Peyer's patch (tissue), 4 donors: ENCODE data around the gene OTUB1. TPM values are rescaled to one million over a fixed set of nuclear protein-coding genes. Genes with fewer than 3 reads are reported as not detected.
"Not testable (repeated sequence)": the region's sequence is repeated elsewhere in the genome, so short reads cannot be mapped to it uniquely, and the experiment has no call there.

ENCODE experiments used
- DNase-seq, 3 donors: peaks; one replicate each; pipeline ENCODE4 v3.0.0-alpha.2; 2017 to 2019
- H3K27ac ChIP-seq, 4 donors: fragments of 200-600 bp; sonication (generic); one replicate each; pipeline ENCODE4 v1.5.1; 2016 to 2019
- H3K27me3 ChIP-seq, 2 donors: fragments of 200-600 bp; sonication (generic); one replicate each; pipeline ENCODE4 v1.5.1; 2019
- H3K36me3 ChIP-seq, 3 donors: fragments of 200-600 bp; sonication (generic); one replicate each; pipeline ENCODE4 v1.5.1; 2016 to 2019
- H3K4me1 ChIP-seq, 4 donors: fragments of 200-600 bp; sonication (generic); one replicate each; pipeline ENCODE4 v1.5.1; 2016 to 2019
- H3K4me3 ChIP-seq, 4 donors: fragments of 200-600 bp; sonication (generic); 1 replicate in 3 of 4; 2 replicates in 1 of 4; pipeline ENCODE4 v1.5.1; 2016 to 2019; ENCODE audit warnings: mild to moderate bottlenecking in 1 of 4
- H3K9me3 ChIP-seq, 4 donors: fragments of 200-600 bp; sonication (generic); one replicate each; pipeline ENCODE4 v1.5.1; 2016 to 2019; ENCODE audit warnings: mild to moderate bottlenecking in 1 of 4
- CTCF ChIP-seq, 6 experiments: fragments of 450-650 bp in 4 of 6; fragments of 200-600 bp in 2 of 6; sonication (generic) in 1 of 6; IDR thresholded peaks; one replicate each; pipeline ENCODE4 v1.5.1; 2017 to 2019; ENCODE audit warnings: antibody characterized with exemption in 6 of 6, mild to moderate bottlenecking in 3 of 6, moderate library complexity in 1 of 6
- POLR2A ChIP-seq, 2 donors: fragments of 450-650 bp; IDR thresholded peaks; one replicate each; pipeline ENCODE4 v1.5.1; 2017; ENCODE audit warnings: antibody characterized with exemption in 2 of 2, mild to moderate bottlenecking in 2 of 2, moderate library complexity in 2 of 2
- small RNA-seq, 2 donors: library from RNA; depleted of rRNA; stranded (forward); fragments of <200 nt; gene quantifications; one replicate each; pipeline ENCODE3, GENCODE V24; 2016
- total RNA-seq, 4 donors: library from RNA; depleted of rRNA; stranded (reverse); fragments of >200 nt; gene quantifications; one replicate each; pipeline ENCODE4 v1.1.0, GENCODE V29; 2016

The OTUB1 gene
- total RNA-seq, 4 donors from 2014 or later: 79.2 to 110 (median 95.4) TPM

GRCh38 chr11:64041846-64042245 is 55.6 kb downstream of the OTUB1 start:
- H3K4me3 ChIP-seq: no peak overlapping the region
- peaks cover 0 to under 1% of the 10 kb centered on the region in 2 donors for H3K27me3 ChIP-seq
- H3K36me3 ChIP-seq: no peaks in the 10 kb centered on the region
- DNase-seq: no peak
- TF ChIP-seq CTCF (IDR thresholded peaks at IDR 0.05): no peak
- TF ChIP-seq POLR2A (IDR thresholded peaks at IDR 0.05): no peak
- no peak overlapping the region for H3K27ac ChIP-seq
- H3K4me1 ChIP-seq: no peaks in the 10 kb centered on the region
- H3K9me3 ChIP-seq: no peaks in the 10 kb centered on the region

- H3K9me3 ChIP-seq: no peaks in the 10 kb centered on the region
- no peaks in the 10 kb centered on the region for H3K4me1 ChIP-seq
- DNase-seq: no peak
- TF ChIP-seq CTCF (IDR thresholded peaks at IDR 0.05) (no peak), POLR2A (IDR thresholded peaks at IDR 0.05) (no peak)
- H3K27ac ChIP-seq: no peak overlapping the region
- no peaks in the 10 kb centered on the region for H3K36me3 ChIP-seq
- no peak overlapping the region for H3K4me3 ChIP-seq
- H3K27me3 ChIP-seq: no peaks in the 10 kb centered on the region
Measured at GRCh38 chr11:64042301-64042700, 56.1 kb downstream of the OTUB1 start.

GRCh38 chr11:64043545-64043944 is 57.3 kb downstream of the OTUB1 start:
- H3K9me3 ChIP-seq: no peaks in the 10 kb centered on the region
- H3K27me3 ChIP-seq: no peaks in the 10 kb centered on the region
- H3K4me1 ChIP-seq: no peaks in the 10 kb centered on the region
- no peak overlapping the region for H3K27ac ChIP-seq
- no peak for DNase-seq
- no peak overlapping the region for H3K4me3 ChIP-seq
- no peak for TF ChIP-seq CTCF (IDR thresholded peaks at IDR 0.05)
- no peak for TF ChIP-seq POLR2A (IDR thresholded peaks at IDR 0.05)
- H3K36me3 ChIP-seq: no peaks in the 10 kb centered on the region

GRCh38 chr11:64044730-64045393 is 58.6 kb downstream of the OTUB1 start:
- no peak overlapping the region for H3K27ac ChIP-seq

GRCh38 chr11:64045700-64046099 is 59.5 kb downstream of the OTUB1 start:
- no peak overlapping the region for H3K27ac ChIP-seq
- H3K27me3 ChIP-seq: no peaks in the 10 kb centered on the region
- H3K36me3 ChIP-seq: no peaks in the 10 kb centered on the region
- no peak overlapping the region for H3K4me3 ChIP-seq
- no peak for TF ChIP-seq CTCF (IDR thresholded peaks at IDR 0.05)
- no peak for TF ChIP-seq POLR2A (IDR thresholded peaks at IDR 0.05)
- no peaks in the 10 kb centered on the region for H3K9me3 ChIP-seq
- H3K4me1 ChIP-seq: no peaks in the 10 kb centered on the region
- no peak for DNase-seq

More at GRCh38 chr11:64044730-64045393, 58.6 kb downstream of the OTUB1 start:
- Histone ChIP-seq H3K36me3 (no peaks in the 10 kb centered on the region), H3K9me3 (no peaks in the 10 kb centered on the region), H3K27me3 (no peaks in the 10 kb centered on the region), H3K4me1 (no peaks in the 10 kb centered on the region), H3K4me3 (no peak overlapping the region)
- no peak for DNase-seq
- TF ChIP-seq CTCF (IDR thresholded peaks at IDR 0.05) (no peak), POLR2A (IDR thresholded peaks at IDR 0.05) (no peak)

GRCh38 chr11:64047373-64047772 is 61.1 kb downstream of the OTUB1 start:
- not testable (repeated sequence) for H3K36me3 ChIP-seq, H3K27ac ChIP-seq, H3K4me3 ChIP-seq, H3K9me3 ChIP-seq, H3K4me1 ChIP-seq, DNase-seq, H3K27me3 ChIP-seq

Small RNAs within 50 kb of the gene (small RNA-seq; reads per million reads assigned to genes)
- 0 reads per million in 2 donors for gene RNU6-45P

Other genes starting within 250 kb of the OTUB1 start
- gene ZFTA, start 217.7 kb upstream of the OTUB1 start, total RNA-seq: 10 to 100 TPM in 1 of 4 donors, 1 to 10 TPM in 3; 3.7 to 10.5 (median 8.5) TPM
- 10 to 100 TPM in 1 of 4 donors, 1 to 10 TPM in 3; 3.5 to 15.7 (median 6.4) TPM for gene SPINDOC, start 173.0 kb upstream of the OTUB1 start, total RNA-seq
- 10 to 100 TPM; 34.7 to 82.9 (median 72.1) TPM for gene MARK2, start 147.3 kb upstream of the OTUB1 start, total RNA-seq
- under 1 TPM in 2 of 4 donors, not detected in 2; 0.57 to 0.67 TPM for gene RCOR2, start 69.3 kb upstream of the OTUB1 start, total RNA-seq
- 10 to 100 TPM; 46.2 to 80.0 (median 57.1) TPM for gene NAA40, start 47.4 kb upstream of the OTUB1 start, total RNA-seq
- 1,000 to 10,000 TPM in 2 of 4 donors, 100 to 1,000 TPM in 2; 390 to 1,297 (median 877) TPM for gene COX8A, start 11.8 kb upstream of the OTUB1 start, total RNA-seq
- gene FLRT1, start 49.5 kb downstream of the OTUB1 start, total RNA-seq: under 1 TPM in 1 of 4 donors, not detected in 3; 0.27 TPM
- 10 to 100 TPM; 17.1 to 30.0 (median 29.3) TPM for gene MACROD1, start 179.7 kb downstream of the OTUB1 start, total RNA-seq
- gene STIP1, start 199.7 kb downstream of the OTUB1 start, total RNA-seq: 100 to 1,000 TPM in 1 of 4 donors, 10 to 100 TPM in 3; 50.3 to 106 (median 67.0) TPM
- gene FERMT3, start 220.3 kb downstream of the OTUB1 start, total RNA-seq: 10 to 100 TPM; 15.1 to 94.1 (median 23.2) TPM
- 10 to 100 TPM; 82.5 to 90.2 (median 87.4) TPM for gene TRPT1, start 239.7 kb downstream of the OTUB1 start, total RNA-seq
- 100 to 1,000 TPM; 145 to 190 (median 156) TPM for gene NUDT22, start 239.8 kb downstream of the OTUB1 start, total RNA-seq
- gene DNAJC4, start 244.1 kb downstream of the OTUB1 start, total RNA-seq: 10 to 100 TPM; 42.9 to 95.0 (median 80.3) TPM
- gene VEGFB, start 248.1 kb downstream of the OTUB1 start, total RNA-seq: 10 to 100 TPM; 21.7 to 66.8 (median 42.5) TPM